Thymus (tissue), 11 donors: Measurements from ENCODE around the gene RGR. TPM values are rescaled to one million over a fixed set of nuclear protein-coding genes. Genes with fewer than 3 reads are reported as not detected.

Experiments used
- DNase-seq, 9 donors: peaks; one replicate each; pipeline ENCODE4 v3.0.0-alpha.2; 2013; ENCODE audit warnings: low spot score in 9 of 9, low read depth in 6 of 9, missing footprints in 1 of 9
- H3K27ac ChIP-seq, 2 donors: one replicate each; pipeline ENCODE4 v1.5.1; 2013; ENCODE audit warnings: control low read depth in 1 of 2, low read depth in 1 of 2, low read length in 1 of 2, mild to moderate bottlenecking in 1 of 2, moderate library complexity in 1 of 2
- H3K27me3 ChIP-seq, 2 donors: one replicate each; pipeline ENCODE4 v1.5.1; 2013; ENCODE audit warnings: low read length in 1 of 2; ENCODE audit not compliant: control insufficient read depth in 2 of 2, insufficient read depth in 1 of 2
- H3K36me3 ChIP-seq, 2 donors: one replicate each; pipeline ENCODE4 v1.5.1; 2013; ENCODE audit warnings: low read length in 1 of 2, mild to moderate bottlenecking in 1 of 2, moderate library complexity in 1 of 2; ENCODE audit not compliant: control insufficient read depth in 2 of 2, insufficient read depth in 2 of 2
- H3K4me1 ChIP-seq, 2 donors: one replicate each; pipeline ENCODE4 v1.5.1; 2013; ENCODE audit warnings: low read length in 2 of 2; ENCODE audit not compliant: control insufficient read depth in 2 of 2, insufficient read depth in 2 of 2
- H3K4me3 ChIP-seq, 2 donors: one replicate each; pipeline ENCODE4 v1.5.1; 2013; ENCODE audit warnings: low read length in 2 of 2, control low read depth in 1 of 2, mild to moderate bottlenecking in 1 of 2
- H3K9me3 ChIP-seq, 2 donors: one replicate each; pipeline ENCODE4 v1.5.1; 2013; ENCODE audit warnings: low read length in 1 of 2, mild to moderate bottlenecking in 1 of 2; ENCODE audit not compliant: control insufficient read depth in 2 of 2, insufficient read depth in 1 of 2
- WGBS: extraction: QIAGEN DNeasy Blood & Tissue Kit; methylation state at CpG from one replicate; pipeline ENCODE4 v1.1.7; 2013; 5-methylcytosine and 5-hydroxymethylcytosine counted together
- polyA plus RNA-seq: library from polyadenylated mRNA; stranded (reverse); fragments of 200-250 nt; gene quantifications from one replicate; pipeline ENCODE4 v1.2.3, GENCODE V29; 2013
- total RNA-seq: library from RNA; stranded (reverse); fragments of 120-200 nt; gene quantifications from one replicate; pipeline ENCODE4 v1.2.4, GENCODE V29; 2013
- donor health status: healthy.

Gene RGR
- total and polyA plus RNA-seq, 2 donors: 0.18 TPM; not detected in 1

GRCh38 chr10:84202349-84202748, 42.5 kb upstream of the RGR start:
- Histone ChIP-seq H3K4me3 (no peak overlapping the region), H3K4me1 (no peaks in the 10 kb centered on the region), H3K27me3 (peaks cover 0 to 14% of the 10 kb centered on the region in 2 donors), H3K9me3 (peaks cover 0 to 1% of the 10 kb centered on the region in 2 donors), H3K27ac (no peak overlapping the region), H3K36me3 (no peaks in the 10 kb centered on the region)
- no peak for DNase-seq
- 92% methylated on average over 5 of the region's 5 CpGs for WGBS

GRCh38 chr10:84204122-84204521, 40.7 kb upstream of the RGR start:
- no peaks in the 10 kb centered on the region for H3K27me3 ChIP-seq
- H3K4me3 ChIP-seq: no peak overlapping the region
- no peak overlapping the region for H3K27ac ChIP-seq
- DNase-seq: no peak
- H3K4me1 ChIP-seq: no peaks in the 10 kb centered on the region
- peaks cover 0 to 1% of the 10 kb centered on the region in 2 donors for H3K9me3 ChIP-seq
- WGBS: 91% methylated on average over 4 of the region's 4 CpGs
- no peaks in the 10 kb centered on the region for H3K36me3 ChIP-seq

GRCh38 chr10:84204610-84205009, 40.2 kb upstream of the RGR start:
- DNase-seq: no peak
- Histone ChIP-seq H3K4me3 (no peak overlapping the region), H3K36me3 (no peaks in the 10 kb centered on the region), H3K27ac (no peak overlapping the region), H3K9me3 (peaks cover 0 to 1% of the 10 kb centered on the region in 2 donors), H3K27me3 (no peaks in the 10 kb centered on the region), H3K4me1 (no peaks in the 10 kb centered on the region)
- WGBS: 90% methylated on average over 4 of the region's 4 CpGs

- H3K27ac ChIP-seq: no peak overlapping the region
- H3K9me3 ChIP-seq: peaks cover 0 to 1% of the 10 kb centered on the region in 2 donors
- 33% methylated on average over 8 of the region's 8 CpGs for WGBS
- no peaks in the 10 kb centered on the region for H3K27me3 ChIP-seq
- no peak overlapping the region for H3K4me3 ChIP-seq
- H3K36me3 ChIP-seq: no peaks in the 10 kb centered on the region
- peak in 5 of 9 donors; percentile 27 to 69 (median 47) for DNase-seq
- no peaks in the 10 kb centered on the region for H3K4me1 ChIP-seq
These were observed 39.6 kb upstream of the RGR start for GRCh38 chr10:84205049-84205852.

GRCh38 chr10:84205853-84206525, 38.9 kb upstream of the RGR start:
- DNase-seq: no peak
- H3K27ac ChIP-seq: no peak overlapping the region
- H3K4me1 ChIP-seq: no peaks in the 10 kb centered on the region
- H3K27me3 ChIP-seq: no peaks in the 10 kb centered on the region
- WGBS: 75% methylated on average over 6 of the region's 6 CpGs
- no peak overlapping the region for H3K4me3 ChIP-seq
- H3K36me3 ChIP-seq: no peaks in the 10 kb centered on the region
- peaks cover 0 to 1% of the 10 kb centered on the region in 2 donors for H3K9me3 ChIP-seq

GRCh38 chr10:84208023-84208422, 36.8 kb upstream of the RGR start:
- Histone ChIP-seq H3K9me3 (no peaks in the 10 kb centered on the region), H3K4me3 (no peak overlapping the region), H3K4me1 (no peaks in the 10 kb centered on the region), H3K36me3 (no peaks in the 10 kb centered on the region), H3K27me3 (peaks cover 0 to 2% of the 10 kb centered on the region in 2 donors), H3K27ac (no peak overlapping the region)
- 93% methylated on average over 10 of the region's 10 CpGs for WGBS
- DNase-seq: no peak

GRCh38 chr10:84211566-84211965, 33.3 kb upstream of the RGR start:
- H3K4me3 ChIP-seq: no peak overlapping the region
- peaks cover 0 to 6% of the 10 kb centered on the region in 2 donors for H3K27me3 ChIP-seq
- H3K36me3 ChIP-seq: no peaks in the 10 kb centered on the region
- no peak for DNase-seq
- 88% methylated on average over 2 of the region's 2 CpGs for WGBS
- H3K27ac ChIP-seq: no peak overlapping the region
- H3K9me3 ChIP-seq: no peaks in the 10 kb centered on the region
- H3K4me1 ChIP-seq: no peaks in the 10 kb centered on the region

- no peaks in the 10 kb centered on the region for H3K4me1 ChIP-seq
- H3K36me3 ChIP-seq: no peaks in the 10 kb centered on the region
- no peak for DNase-seq
- peaks cover 0 to 6% of the 10 kb centered on the region in 2 donors for H3K27me3 ChIP-seq
- WGBS: 88% methylated on average over 5 of the region's 5 CpGs
- H3K4me3 ChIP-seq: no peak overlapping the region
- H3K27ac ChIP-seq: no peak overlapping the region
- H3K9me3 ChIP-seq: no peaks in the 10 kb centered on the region
These were observed 32.8 kb upstream of the RGR start for GRCh38 chr10:84212014-84212413.

- no peak for DNase-seq
- no peak overlapping the region for H3K27ac ChIP-seq
- H3K4me3 ChIP-seq: no peak overlapping the region
- WGBS: 93% methylated on average over 11 of the region's 11 CpGs
- no peaks in the 10 kb centered on the region for H3K4me1 ChIP-seq
- no peaks in the 10 kb centered on the region for H3K36me3 ChIP-seq
- H3K27me3 ChIP-seq: peaks cover 0 to 6% of the 10 kb centered on the region in 2 donors
- H3K9me3 ChIP-seq: no peaks in the 10 kb centered on the region
These were observed 31.8 kb upstream of the RGR start for GRCh38 chr10:84213076-84213475.
